Measurements from ENCODE around the gene CFAP20DC.

- no peak for TF ChIP-seq POLR2A (IDR thresholded peaks at IDR 0.05)
- no peak for TF ChIP-seq CTCF (IDR thresholded peaks at IDR 0.05)
- TF ChIP-seq POLR2AphosphoS5 (IDR thresholded peaks at IDR 0.05) = no peak
- no peak for TF ChIP-seq EP300 (IDR thresholded peaks at IDR 0.05)
Observed at GRCh38 chr3:58766587-58767282, 283.1 kb downstream of the CFAP20DC start.

Measured in gastroesophageal sphincter (tissue), 3 donors.